Astrocyte (in vitro differentiated cells and primary cell): ENCODE results near the gene RFX1.

ENCODE experiments used
- CTCF ChIP-seq: IDR thresholded peaks from 2 replicates; pipeline ENCODE4 v1.5.1; 2011; ENCODE audit warnings: low read depth, mild to moderate bottlenecking, inconsistent platforms, low read length, moderate library complexity; ENCODE audit not compliant: insufficient read depth
- EZH2 ChIP-seq: IDR thresholded peaks from 2 replicates; pipeline ENCODE4 v1.6.1; 2012; ENCODE audit warnings: mild to moderate bottlenecking, low read length, inconsistent platforms; ENCODE audit not compliant: insufficient read depth

DNA sequence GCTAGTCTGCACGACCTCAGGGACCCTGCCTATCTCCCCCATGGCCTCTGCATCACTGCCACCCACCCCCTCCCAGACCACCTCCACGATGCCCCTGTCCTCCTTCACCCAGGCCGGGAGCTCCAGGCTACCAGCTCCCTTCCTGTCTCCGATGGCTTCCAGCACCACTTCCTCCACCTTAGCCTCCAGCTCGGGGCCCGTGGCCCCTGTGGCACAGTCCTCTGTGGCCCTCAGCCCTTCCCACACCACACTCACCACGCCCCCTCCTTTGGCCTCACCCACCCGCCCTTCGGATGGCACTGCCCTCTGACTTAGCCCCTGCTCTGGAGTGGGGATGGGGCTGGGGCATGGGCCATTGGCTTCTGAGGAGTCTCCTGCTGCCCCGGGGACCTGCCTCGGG lies 48.6 kb upstream of the RFX1 start:
- TF ChIP-seq CTCF, result no peak
- TF ChIP-seq EZH2, result no peak
